IPS-20b (cell line): Measurements from ENCODE around the gene TMEM74B.

Experiments used
- H3K27ac ChIP-seq: one replicate; pipeline ENCODE4 v1.5.1; 2013; ENCODE audit warnings: low read length
- H3K27me3 ChIP-seq: 2 replicates; pipeline ENCODE4 v1.6.1; 2013; ENCODE audit warnings: mild to moderate bottlenecking, low read length, inconsistent platforms; ENCODE audit not compliant: insufficient read depth
- H3K36me3 ChIP-seq: 2 replicates; pipeline ENCODE4 v1.6.1; 2013; ENCODE audit warnings: low read depth, mild to moderate bottlenecking, inconsistent platforms, low read length, moderate library complexity; ENCODE audit not compliant: insufficient read depth
- H3K4me1 ChIP-seq: 2 replicates; pipeline ENCODE4 v1.6.1; 2013; ENCODE audit warnings: mild to moderate bottlenecking, control low read depth, inconsistent platforms, low read length, moderate library complexity; ENCODE audit not compliant: insufficient read depth
- H3K4me3 ChIP-seq: 2 replicates; pipeline ENCODE4 v1.5.1; 2013; ENCODE audit warnings: mild to moderate bottlenecking, low read length, inconsistent platforms
- H3K9ac ChIP-seq: 2 replicates; pipeline ENCODE4 v1.6.1; 2013; ENCODE audit warnings: low read depth, mild to moderate bottlenecking, inconsistent platforms, low read length, moderate library complexity
- H3K9me3 ChIP-seq: 2 replicates; pipeline ENCODE4 v1.6.1; 2013; ENCODE audit warnings: mild to moderate bottlenecking, low read depth, low read length, inconsistent platforms; ENCODE audit not compliant: insufficient read depth

Gene TMEM74B

DNA sequence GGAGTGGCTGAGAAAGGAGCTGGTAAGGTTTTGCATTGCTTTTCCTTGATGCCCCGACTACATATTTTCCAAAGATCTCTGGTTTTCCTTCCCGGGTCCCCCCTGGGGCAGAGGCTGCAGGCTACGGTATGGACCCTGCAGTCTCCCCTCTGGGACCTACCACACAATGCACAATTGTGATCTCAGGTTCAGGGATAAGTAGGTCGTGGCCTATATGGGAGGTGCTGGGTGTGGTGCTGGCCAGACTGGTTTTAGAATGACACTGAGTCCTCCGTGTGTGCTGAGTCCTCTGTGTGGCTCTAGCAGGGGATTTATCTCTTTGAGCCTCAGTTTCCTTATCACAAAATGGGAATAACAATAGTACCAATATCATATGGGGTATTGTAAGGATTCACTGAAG, 18.8 kb upstream of the TMEM74B start:
- H3K27me3 ChIP-seq, result peaks cover 6% of the 10 kb centered on the region; the same call in 1 of the 2 replicates

DNA sequence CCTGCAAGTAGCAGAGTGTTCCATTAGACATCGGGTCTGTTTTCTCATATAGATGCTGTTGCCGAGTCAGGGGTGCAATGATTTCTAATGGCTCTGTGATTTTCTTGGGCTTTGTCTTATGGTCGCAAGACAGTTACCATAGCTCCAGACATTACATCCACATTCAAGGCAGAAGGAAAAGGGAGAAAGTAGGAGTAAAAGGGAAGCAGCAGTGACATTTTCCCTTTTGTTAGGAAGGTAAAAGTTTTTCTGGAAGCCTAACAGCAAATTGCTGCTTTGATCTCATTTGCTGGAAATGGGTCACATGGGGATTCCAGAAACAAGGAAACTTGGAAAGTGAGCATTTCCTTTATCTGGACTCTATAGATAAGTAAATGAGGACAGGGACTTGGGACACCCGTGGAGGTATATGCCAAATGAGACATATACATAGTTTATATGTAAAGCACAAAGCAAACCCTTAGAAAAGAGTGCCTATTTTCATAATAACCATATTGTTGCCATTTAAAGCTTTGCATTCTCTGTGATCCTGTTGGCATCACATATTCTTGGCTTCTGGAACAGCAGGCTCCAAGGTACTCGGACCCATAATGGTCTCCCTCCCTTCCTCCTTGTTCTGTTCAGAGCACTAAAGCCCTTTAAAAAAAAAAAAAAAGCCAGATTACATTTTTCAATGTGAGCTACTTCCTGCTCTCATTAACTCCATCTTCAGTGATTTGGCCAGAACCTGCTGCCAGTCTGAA, 18.2 kb upstream of the TMEM74B start, which contains the start of gene C20orf202:
C20orf202 (plus strand) TSS at position 693 of the 743 bp plus-strand sequence. CDS start 132 bp downstream, outside the sequence.
- no peaks in the 10 kb centered on the region; the same call in 1 of the 2 replicates for H3K4me1 ChIP-seq
- H3K27ac ChIP-seq, result no peak within 1 kb of the TSS
- H3K9ac ChIP-seq, result no peak within 1 kb of the TSS
- H3K36me3 ChIP-seq, result no peaks in the 10 kb centered on the region
- H3K27me3 ChIP-seq, result peaks cover 7% of the 10 kb centered on the region; the same call in 1 of the 2 replicates
- H3K9me3 ChIP-seq, result no peaks in the 10 kb centered on the region
- no peak within 1 kb of the TSS for H3K4me3 ChIP-seq

More for the DNA sequence above, 18.8 kb upstream of the TMEM74B start:
- Histone ChIP-seq H3K4me3 (no peak overlapping the region), H3K4me1 (no peaks in the 10 kb centered on the region; the same call in 1 of the 2 replicates), H3K27ac (no peak overlapping the region), H3K9me3 (no peaks in the 10 kb centered on the region), H3K9ac (no peak overlapping the region), H3K36me3 (no peaks in the 10 kb centered on the region)

DNA sequence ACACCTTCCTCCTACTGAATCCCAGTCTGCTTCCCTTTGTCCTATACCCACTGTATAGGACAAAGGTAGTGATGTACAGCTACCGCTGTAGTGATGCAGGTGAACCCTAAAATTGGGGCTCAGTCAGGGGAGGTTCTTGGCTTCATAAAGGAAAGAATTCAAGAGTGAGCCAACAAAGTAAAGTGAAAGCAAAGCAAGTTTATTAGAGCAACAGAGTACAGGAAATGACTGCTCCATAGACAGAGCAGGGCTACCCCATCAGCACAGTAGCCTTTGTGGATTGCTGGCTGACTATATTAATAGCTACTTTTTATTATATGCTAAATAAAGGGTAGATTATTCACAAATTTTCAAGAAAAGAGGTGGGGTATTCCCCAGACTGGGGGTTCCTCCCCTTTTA, 15.2 kb upstream of the TMEM74B start:
- no peaks in the 10 kb centered on the region; the same call in 1 of the 2 replicates for H3K4me1 ChIP-seq
- H3K9ac ChIP-seq, result no peak overlapping the region
- no peak overlapping the region for H3K27ac ChIP-seq
- H3K4me3 ChIP-seq, result no peak overlapping the region
- no peaks in the 10 kb centered on the region for H3K36me3 ChIP-seq
- H3K27me3 ChIP-seq, result peaks cover 7% of the 10 kb centered on the region; the same call in 1 of the 2 replicates
- no peaks in the 10 kb centered on the region for H3K9me3 ChIP-seq

DNA sequence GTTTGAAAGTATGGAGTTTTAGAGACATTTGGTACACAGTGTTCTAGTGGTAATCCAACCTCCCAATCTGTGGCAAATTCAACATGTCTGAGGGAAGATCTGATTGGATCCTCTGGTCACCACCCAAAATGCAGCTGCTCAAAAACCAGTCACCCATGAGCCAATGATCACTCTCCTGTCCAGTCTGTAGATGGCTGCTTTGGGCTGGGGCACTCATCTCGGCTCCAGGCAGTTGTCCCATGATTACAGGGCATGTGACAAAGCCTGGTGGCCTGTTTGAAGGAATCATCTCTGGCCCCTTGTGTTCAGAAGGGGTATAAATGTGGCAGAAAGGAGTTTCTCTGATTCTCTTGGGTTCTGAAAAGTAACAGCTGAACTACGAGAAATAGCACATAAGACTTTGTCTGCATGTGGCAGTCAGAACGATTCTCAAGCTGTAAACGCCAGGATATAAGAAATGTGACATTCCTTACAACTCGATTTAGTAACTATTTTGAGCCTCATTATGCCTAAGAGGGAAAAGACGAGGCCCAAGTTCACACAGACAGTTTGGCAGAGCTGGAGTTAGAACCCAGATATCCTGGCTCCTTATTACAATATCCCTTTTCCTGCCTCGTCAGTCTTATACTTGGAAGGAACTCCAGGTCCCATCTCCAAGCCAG, 14.6 kb upstream of the TMEM74B start:
- no peaks in the 10 kb centered on the region; the same call in 1 of the 2 replicates for H3K4me1 ChIP-seq
- H3K36me3 ChIP-seq, result no peaks in the 10 kb centered on the region
- H3K27ac ChIP-seq, result no peak overlapping the region
- no peak overlapping the region for H3K9ac ChIP-seq
- H3K4me3 ChIP-seq, result no peak overlapping the region
- no peaks in the 10 kb centered on the region for H3K9me3 ChIP-seq
- H3K27me3 ChIP-seq, result peaks cover 7% of the 10 kb centered on the region; the same call in 1 of the 2 replicates

DNA sequence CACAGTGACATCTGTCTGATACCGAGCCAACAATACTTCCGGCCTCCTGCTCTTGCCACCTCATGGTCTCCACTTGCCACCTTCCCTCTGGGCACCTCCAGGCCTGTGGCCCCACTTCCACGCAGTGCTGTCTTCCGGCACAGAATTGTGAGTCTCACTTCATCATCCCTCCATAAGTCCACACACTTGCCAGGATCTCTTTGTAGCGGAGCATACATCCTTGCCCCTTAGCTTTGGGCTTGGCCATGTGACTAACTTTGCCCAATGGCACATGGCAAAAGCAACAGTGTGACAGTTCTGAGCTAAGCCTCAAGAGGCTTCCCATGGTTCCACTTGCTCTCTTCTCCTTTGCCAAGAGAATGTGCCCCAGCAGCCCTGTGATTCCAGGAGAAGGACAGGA, 14.0 kb upstream of the TMEM74B start:
- H3K4me3 ChIP-seq, result no peak overlapping the region
- no peaks in the 10 kb centered on the region for H3K9me3 ChIP-seq
- peaks cover 7% of the 10 kb centered on the region; the same call in 1 of the 2 replicates for H3K27me3 ChIP-seq
- no peak overlapping the region for H3K9ac ChIP-seq
- H3K27ac ChIP-seq, result no peak overlapping the region
- H3K4me1 ChIP-seq, result no peaks in the 10 kb centered on the region; the same call in 1 of the 2 replicates
- no peaks in the 10 kb centered on the region for H3K36me3 ChIP-seq

DNA sequence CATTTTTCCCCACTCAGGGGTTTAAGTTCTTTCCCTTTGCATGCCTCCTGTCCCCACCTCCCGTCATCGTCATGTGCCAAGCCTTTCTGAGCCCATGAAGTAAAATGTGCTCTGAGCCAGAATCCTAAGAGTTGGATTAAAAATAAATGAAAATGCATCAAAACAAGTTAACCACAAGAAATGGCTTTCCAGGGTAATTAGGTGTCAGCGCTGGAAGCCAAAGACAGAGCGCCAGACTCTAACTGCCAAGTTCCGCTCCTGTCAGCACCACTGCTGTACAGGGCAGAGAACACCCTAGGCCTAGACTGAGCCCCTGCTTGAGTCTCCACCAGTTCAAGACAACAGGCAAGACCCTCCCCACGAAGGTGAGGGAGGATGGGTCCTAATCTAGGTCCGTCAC, 13.0 kb upstream of the TMEM74B start:
- no peak overlapping the region for H3K4me3 ChIP-seq
- H3K27me3 ChIP-seq, result peaks cover 7% of the 10 kb centered on the region; the same call in 1 of the 2 replicates
- H3K27ac ChIP-seq, result no peak overlapping the region
- no peak overlapping the region for H3K9ac ChIP-seq
- no peaks in the 10 kb centered on the region for H3K36me3 ChIP-seq
- H3K4me1 ChIP-seq, result no peaks in the 10 kb centered on the region; the same call in 1 of the 2 replicates
- H3K9me3 ChIP-seq, result no peaks in the 10 kb centered on the region

DNA sequence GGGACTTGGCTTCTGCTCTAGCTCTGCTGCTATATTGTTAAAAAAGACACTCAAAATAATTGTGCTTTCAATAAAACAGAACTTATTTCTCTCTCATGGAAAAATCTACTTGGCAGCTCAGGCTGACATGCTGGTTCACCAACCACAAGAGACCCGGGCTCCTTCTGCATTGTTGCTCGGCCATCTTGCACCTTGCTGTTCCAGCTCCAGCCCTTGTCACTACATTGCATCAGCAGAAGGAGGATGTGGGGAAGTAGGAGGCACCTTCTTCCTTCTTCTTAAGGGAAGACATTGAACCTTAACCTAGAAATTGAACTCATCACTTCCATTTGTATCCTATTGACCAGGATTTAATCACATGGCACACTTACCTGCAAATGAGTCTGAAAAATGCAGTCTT, 11.9 kb upstream of the TMEM74B start:
- Histone ChIP-seq H3K4me3 (no peak overlapping the region), H3K27ac (no peak overlapping the region), H3K27me3 (peaks cover 7% of the 10 kb centered on the region; the same call in 1 of the 2 replicates), H3K9me3 (no peaks in the 10 kb centered on the region), H3K4me1 (no peaks in the 10 kb centered on the region), H3K36me3 (no peaks in the 10 kb centered on the region), H3K9ac (no peak overlapping the region)

DNA sequence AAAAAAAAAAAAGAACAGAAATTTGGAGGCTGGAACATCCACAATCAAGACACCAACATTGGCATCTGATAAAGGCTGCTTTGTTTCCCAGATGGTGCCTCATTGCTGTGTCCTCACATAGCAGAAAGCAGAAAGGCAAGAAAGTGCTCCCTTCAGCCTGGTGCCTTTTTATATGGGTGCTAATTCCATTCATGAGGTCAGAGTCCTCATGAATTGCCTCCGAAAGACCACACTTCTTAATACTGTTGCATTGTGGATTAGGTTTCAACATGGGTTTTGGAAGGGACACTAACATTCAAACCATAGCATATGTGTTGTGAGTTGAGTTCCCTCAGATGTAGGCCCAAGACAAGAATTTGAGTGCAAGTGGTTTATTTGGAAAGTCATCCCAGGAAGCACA, 10.4 kb upstream of the TMEM74B start:
- H3K4me3 ChIP-seq, result no peak overlapping the region
- peaks cover 16% of the 10 kb centered on the region; the same call in 1 of the 2 replicates for H3K27me3 ChIP-seq
- no peaks in the 10 kb centered on the region for H3K9me3 ChIP-seq
- no peak overlapping the region for H3K27ac ChIP-seq
- no peaks in the 10 kb centered on the region for H3K4me1 ChIP-seq
- no peaks in the 10 kb centered on the region for H3K36me3 ChIP-seq
- no peak overlapping the region for H3K9ac ChIP-seq

DNA sequence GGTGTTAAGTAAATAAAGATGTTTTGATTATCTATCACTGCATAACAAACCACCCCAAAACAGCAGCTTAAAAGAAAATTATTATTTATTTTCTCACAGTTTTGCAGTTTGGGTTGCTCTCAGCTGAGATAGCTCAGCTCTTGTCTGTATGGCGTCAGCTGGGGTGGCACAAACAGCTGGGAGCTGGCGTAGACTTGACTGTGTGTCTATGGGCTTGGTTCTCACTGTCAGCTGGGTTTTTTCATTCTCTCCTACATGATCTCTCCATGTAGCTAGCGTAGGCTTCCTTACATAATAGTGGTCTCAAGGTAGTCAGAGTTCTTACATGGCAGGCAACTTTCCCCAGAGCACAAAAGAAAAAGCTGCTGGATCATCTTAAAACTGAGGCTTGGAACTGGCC, 6.5 kb upstream of the TMEM74B start:
- no peaks in the 10 kb centered on the region for H3K9me3 ChIP-seq
- peaks cover 25% of the 10 kb centered on the region for H3K27me3 ChIP-seq
- H3K4me1 ChIP-seq, result peaks cover 8% of the 10 kb centered on the region; the same call in 1 of the 2 replicates
- H3K36me3 ChIP-seq, result no peaks in the 10 kb centered on the region
- no peak overlapping the region for H3K4me3 ChIP-seq
- H3K27ac ChIP-seq, result no peak overlapping the region
- no peak overlapping the region for H3K9ac ChIP-seq

DNA sequence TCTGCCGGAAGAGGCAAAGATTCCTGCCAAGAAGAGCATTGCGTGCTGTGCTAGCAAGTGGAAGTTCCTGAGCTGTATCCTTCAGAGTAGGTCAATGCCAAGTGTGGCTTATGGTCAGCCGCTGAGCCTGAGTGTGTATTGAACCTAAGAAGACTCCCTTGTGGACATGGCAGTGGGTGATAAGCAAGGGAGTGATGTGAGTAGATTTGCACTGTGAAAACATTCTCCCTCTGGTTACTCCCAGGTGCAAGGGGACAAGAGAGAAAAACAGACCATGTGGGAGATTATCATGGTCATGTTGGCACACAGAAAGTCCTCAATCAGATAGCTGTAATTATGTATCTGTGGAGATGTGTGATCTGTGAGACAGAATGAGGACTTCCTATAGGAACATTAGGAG, 6.1 kb upstream of the TMEM74B start:
- Histone ChIP-seq H3K27ac (no peak overlapping the region), H3K4me1 (peaks cover 8% of the 10 kb centered on the region; the same call in 1 of the 2 replicates), H3K27me3 (peaks cover 30% of the 10 kb centered on the region), H3K9me3 (no peaks in the 10 kb centered on the region), H3K36me3 (no peaks in the 10 kb centered on the region), H3K9ac (no peak overlapping the region), H3K4me3 (no peak overlapping the region)

DNA sequence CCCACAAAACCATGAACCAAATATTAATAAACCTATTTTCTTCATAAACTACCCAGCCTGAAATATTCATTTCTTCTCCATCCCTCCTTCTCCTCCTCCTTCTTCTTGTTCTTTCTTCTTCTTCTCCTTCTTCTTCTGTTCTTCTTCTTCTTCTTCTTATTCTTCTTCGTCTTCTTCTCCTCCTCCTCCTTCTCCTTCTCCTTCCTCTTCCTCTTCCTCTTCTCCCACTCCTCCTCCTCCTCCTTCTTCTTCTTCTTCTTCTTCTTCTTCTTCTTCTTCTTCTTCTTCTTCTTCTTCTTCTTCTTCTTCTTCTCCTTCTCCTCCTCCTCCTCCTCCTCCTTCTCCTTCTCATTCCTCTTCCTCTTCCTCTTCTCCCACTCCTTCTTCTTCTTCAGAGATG, 5.0 kb upstream of the TMEM74B start:
- H3K36me3 ChIP-seq, result no peaks in the 10 kb centered on the region
- peaks cover 33% of the 10 kb centered on the region for H3K27me3 ChIP-seq
- no peak overlapping the region for H3K27ac ChIP-seq
- H3K9me3 ChIP-seq, result no peaks in the 10 kb centered on the region
- no peak overlapping the region for H3K4me3 ChIP-seq
- no peak overlapping the region for H3K9ac ChIP-seq
- H3K4me1 ChIP-seq, result peaks cover 8% of the 10 kb centered on the region; the same call in 1 of the 2 replicates
